OCI-LY7 (cell line): ENCODE results near the gene DNER. TPM values are rescaled to one million over a fixed set of nuclear protein-coding genes. Genes with fewer than 3 reads are reported as not detected.
A peak's percentile ranks its signal among the peaks of the same experiment; 100 is the strongest.

ENCODE experiments used
- BruUV-seq: library from RNA; stranded (reverse); fragments of 400-500 nt; replicated peaks from 2 replicates; lab custom pipeline; 2021; lab: Mats Ljungman, UMichigan
- CTCF ChIA-PET: fragments of 300-600 bp; sonication (Branson Sonifier 250); formaldehyde crosslinking; loops from one replicate; lab custom pipeline; 2022; ENCODE audit warnings: antibody characterized with exemption; ENCODE audit not compliant: unreplicated experiment; lab: Charles Lee
- POLR2A ChIA-PET: fragments of 300-600 bp; sonication (Branson Sonifier 250); formaldehyde crosslinking; loops from one replicate; lab custom pipeline; 2022; ENCODE audit warnings: antibody characterized with exemption; lab: Charles Lee
- DNase-seq: peaks from one replicate; pipeline ENCODE4 v3.0.0-alpha.2; 2015; ENCODE audit warnings: low spot score
- H2AFZ ChIP-seq: fragments of 200-600 bp; sonication (generic), shearing (Covaris generic); 2 replicates; pipeline ENCODE4 v1.6.1; 2014; ENCODE audit warnings: mild to moderate bottlenecking, antibody characterized with exemption, low read length, moderate library complexity
- H3K27ac ChIP-seq: fragments of 200-600 bp; sonication (generic); 2 replicates; pipeline ENCODE4 v1.5.1; 2014; ENCODE audit warnings: mixed run types, low read depth, mild to moderate bottlenecking, moderate library complexity, low read length, inconsistent platforms; ENCODE audit not compliant: poor library complexity, severe bottlenecking
- H3K36me3 ChIP-seq: fragments of 200-600 bp; sonication (generic); 2 replicates; pipeline ENCODE4 v1.6.1; 2014; ENCODE audit warnings: mild to moderate bottlenecking, antibody characterized with exemption, low read length, moderate library complexity, mixed read lengths; ENCODE audit not compliant: insufficient read depth
- H3K4me1 ChIP-seq: fragments of 200-600 bp; sonication (generic); 2 replicates; pipeline ENCODE4 v1.5.1; 2014; ENCODE audit warnings: mild to moderate bottlenecking, low read length; ENCODE audit not compliant: insufficient read depth, poor library complexity, severe bottlenecking
- H3K4me2 ChIP-seq: fragments of 200-600 bp; sonication (generic); 2 replicates; pipeline ENCODE4 v1.6.1; 2014; ENCODE audit warnings: mild to moderate bottlenecking, low read length
- H3K4me3 ChIP-seq: fragments of 200-600 bp; sonication (generic); 2 replicates; pipeline ENCODE4 v1.5.1; 2014; ENCODE audit warnings: mild to moderate bottlenecking, low read depth, low read length; ENCODE audit not compliant: poor library complexity, severe bottlenecking
- H3K79me2 ChIP-seq: fragments of 200-600 bp; sonication (generic); 2 replicates; pipeline ENCODE4 v1.6.1; 2016; ENCODE audit warnings: low read depth, mild to moderate bottlenecking, low read length, moderate library complexity, mixed read lengths; ENCODE audit not compliant: insufficient read depth
- H3K9me2 ChIP-seq: fragments of 200-600 bp; sonication (generic); 2 replicates; pipeline ENCODE4 v1.6.1; 2016; ENCODE audit warnings: mild to moderate bottlenecking, low read length, mixed read lengths; ENCODE audit not compliant: insufficient read depth
- H3K9me3 ChIP-seq: fragments of 200-600 bp; sonication (generic); 2 replicates; pipeline ENCODE4 v1.6.1; 2014; ENCODE audit warnings: mild to moderate bottlenecking, mixed run types, low read length, mixed read lengths
- H4K20me1 ChIP-seq: fragments of 200-600 bp; sonication (generic); 2 replicates; pipeline ENCODE4 v1.6.1; 2014; ENCODE audit warnings: mild to moderate bottlenecking, antibody characterized with exemption, low read length, moderate library complexity, mixed read lengths; ENCODE audit not compliant: insufficient read depth
- CTCF ChIP-seq: fragments of 200-600 bp; sonication (generic); conservative IDR thresholded peaks from 2 replicates; pipeline ENCODE4 v1.5.1; 2014; ENCODE audit warnings: mild to moderate bottlenecking, antibody characterized with exemption, low read length, moderate library complexity, mixed read lengths
- EZH2phosphoT487 ChIP-seq: fragments of 200-600 bp; sonication (generic); IDR thresholded peaks from 2 replicates; pipeline ENCODE4 v1.6.1; 2018; ENCODE audit warnings: low read depth, borderline replicate concordance, mild to moderate bottlenecking, mixed run types, antibody characterized with exemption, low read length, moderate library complexity, mixed read lengths
- intact Hi-C: fragments of 100-400 bp; cut with micrococcal nuclease; formaldehyde crosslinking; loops from one replicate; pipeline ENCODE4 v1.10.0; 2022; ENCODE audit not compliant: unreplicated experiment
- total RNA-seq, 2 experiments: library from RNA; depleted of rRNA in 1 of 2; stranded (reverse); fragments of >200 nt in 1 of 2; shearing (Covaris generic) in 1 of 2; gene quantifications; 2 replicates each; pipeline ENCODE4 v1.2.3, GENCODE V29; 2014 to 2022

Gene DNER
- total RNA-seq, 2 experiments from 2014 or later, result not detected

DNA sequence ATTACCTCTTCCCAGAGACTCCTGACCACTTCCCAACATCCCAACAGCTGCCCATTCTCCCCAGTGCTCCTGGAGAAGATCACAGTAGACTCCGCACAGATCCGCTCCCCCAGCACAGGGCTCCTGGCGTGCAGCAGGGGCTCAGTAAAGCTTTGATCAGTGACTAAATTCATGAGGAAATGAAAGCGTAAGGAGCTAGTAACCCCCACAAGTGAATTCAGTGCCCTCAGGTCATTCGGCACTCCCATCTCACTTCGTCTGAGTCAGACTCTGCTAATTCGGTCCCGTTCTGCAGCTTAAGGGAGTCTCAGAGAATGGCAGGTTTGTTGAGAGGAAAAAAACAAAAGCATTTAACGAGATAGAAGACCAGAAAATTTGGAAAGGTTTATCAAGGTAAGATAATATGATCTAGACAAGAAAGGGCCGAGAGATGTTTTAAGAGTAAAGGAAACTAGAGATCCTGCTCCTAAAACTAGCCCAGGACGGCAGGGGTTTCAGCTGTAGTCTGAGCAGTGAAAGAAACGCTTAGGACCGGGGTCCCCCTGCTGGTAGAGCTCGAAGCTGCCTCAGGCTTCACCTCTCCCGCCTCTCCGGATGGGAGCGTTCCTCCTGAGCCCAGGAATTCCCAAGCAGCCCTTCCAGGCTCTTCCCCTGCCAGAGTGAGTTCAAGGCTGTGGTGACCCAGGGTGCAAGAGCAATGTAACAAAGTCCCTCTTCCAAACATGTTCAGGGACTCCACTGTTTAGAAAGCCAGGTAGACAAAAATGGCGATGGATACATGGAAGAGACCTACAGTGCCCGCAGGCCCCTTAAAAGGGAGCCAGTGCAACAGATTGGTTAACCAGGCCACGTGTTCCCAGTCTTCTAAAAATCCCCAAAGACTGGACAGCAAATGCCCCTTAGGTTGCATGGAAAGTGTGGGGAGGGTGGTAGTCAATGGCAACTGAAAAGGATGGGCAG lies 127.3 kb downstream of the DNER start:
- H4K20me1 ChIP-seq, result no peaks in the 10 kb centered on the region
- H3K4me3 ChIP-seq, result no peak overlapping the region
- H2AFZ ChIP-seq, result no peak overlapping the region
- H3K27ac ChIP-seq, result no peak overlapping the region
- no peaks in the 10 kb centered on the region for H3K79me2 ChIP-seq
- peak; percentile 10 for DNase-seq
- no peak overlapping the region for H3K4me2 ChIP-seq
- H3K36me3 ChIP-seq, result no peaks in the 10 kb centered on the region
- intact Hi-C loops, result no loop called here
- no peaks in the 10 kb centered on the region for H3K9me2 ChIP-seq
- POLR2A ChIA-PET, result interaction anchor here (0.5 to 0.6 kb wide), 2 partner anchors 8 to 11 kb away, joined by 3 read pairs; no protein-coding TSS in a partner anchor
- no peaks in the 10 kb centered on the region for H3K9me3 ChIP-seq
- TF ChIP-seq CTCF (peak; percentile 69), EZH2phosphoT487 (no peak)
- no TSS peak for BruUV-seq
- CTCF ChIA-PET, result no interaction called here
- H3K4me1 ChIP-seq, result no peaks in the 10 kb centered on the region

DNA sequence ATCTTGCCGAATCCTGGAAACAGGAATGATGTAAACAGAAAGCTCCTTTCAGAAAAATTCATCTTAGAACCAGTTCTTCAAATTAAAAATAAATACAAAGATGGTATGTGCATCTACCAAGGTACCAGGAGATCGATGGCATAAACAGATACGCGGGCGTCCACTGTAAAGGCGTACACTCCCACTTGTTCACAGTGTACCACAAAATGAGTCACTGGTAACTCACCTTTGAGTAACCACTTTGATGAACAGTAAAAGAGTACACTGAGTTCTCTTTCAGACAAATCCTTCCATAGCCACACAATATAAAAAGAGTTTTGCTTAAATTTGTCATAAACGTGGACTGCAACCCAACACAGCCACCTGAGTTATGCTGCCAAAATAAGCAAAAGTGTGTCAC lies 128.3 kb downstream of the DNER start:
- ChIA-PET POLR2A (no interaction called here), CTCF (no interaction called here)
- no peaks in the 10 kb centered on the region for H3K79me2 ChIP-seq
- no peaks in the 10 kb centered on the region for H3K9me2 ChIP-seq
- H3K36me3 ChIP-seq, result no peaks in the 10 kb centered on the region
- intact Hi-C loops, result no loop called here
- no peak for TF ChIP-seq CTCF
- TF ChIP-seq EZH2phosphoT487, result no peak
- no peak overlapping the region for H2AFZ ChIP-seq
- no peak overlapping the region for H3K27ac ChIP-seq
- H3K4me1 ChIP-seq, result no peaks in the 10 kb centered on the region
- no peak for DNase-seq
- no peak overlapping the region for H3K4me2 ChIP-seq
- no TSS peak for BruUV-seq
- no peaks in the 10 kb centered on the region for H3K9me3 ChIP-seq
- H3K4me3 ChIP-seq, result no peak overlapping the region
- no peaks in the 10 kb centered on the region for H4K20me1 ChIP-seq

DNA sequence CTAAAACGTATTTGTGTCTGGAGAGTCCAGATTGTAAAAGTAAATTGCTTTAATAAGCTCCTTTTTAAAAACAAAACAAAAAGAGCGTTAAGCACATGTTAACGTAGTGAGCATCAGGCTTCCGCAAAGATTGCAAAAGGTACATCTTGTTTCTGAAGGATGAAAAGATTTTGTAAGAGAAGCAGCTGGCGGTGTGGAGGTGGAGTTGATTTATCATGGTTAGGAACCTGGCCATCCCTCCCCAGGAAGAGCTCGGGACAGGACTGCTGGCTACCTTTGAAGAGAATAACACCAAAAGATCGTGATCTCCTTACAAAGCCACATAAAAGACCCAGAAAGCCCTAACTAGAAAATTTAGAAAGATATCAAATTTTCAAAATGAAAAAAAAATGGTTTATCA lies 132.2 kb downstream of the DNER start:
- Histone ChIP-seq H3K36me3 (no peaks in the 10 kb centered on the region), H2AFZ (no peak overlapping the region), H3K9me2 (no peaks in the 10 kb centered on the region), H3K9me3 (no peaks in the 10 kb centered on the region), H3K4me3 (no peak overlapping the region), H4K20me1 (no peaks in the 10 kb centered on the region), H3K4me2 (no peak overlapping the region), H3K4me1 (no peaks in the 10 kb centered on the region), H3K79me2 (no peaks in the 10 kb centered on the region), H3K27ac (no peak overlapping the region)
- no TSS peak for BruUV-seq
- ChIA-PET POLR2A (interaction anchor here (0.6 kb wide), 1 partner anchor 100 kb away, joined by 3 read pairs; no protein-coding TSS in a partner anchor), CTCF (no interaction called here)
- DNase-seq, result no peak
- no peak for TF ChIP-seq EZH2phosphoT487
- TF ChIP-seq CTCF, result no peak
- intact Hi-C loops, result no loop called here
